Measurements from ENCODE around the gene ACTN2. TPM values are rescaled to one million over a fixed set of nuclear protein-coding genes. Genes with fewer than 3 reads are reported as not detected.

The ACTN2 gene
- total RNA-seq, 1 donor from 2014 or later, result 2.4 TPM

GRCh38 chr1:236742421-236743160, 56.3 kb downstream of the ACTN2 start:
- Mint-ChIP-seq H3K4me3 (no peak overlapping the region), H3K27ac (no peak overlapping the region), H3K9me3 (no peaks in the 10 kb centered on the region), H3K27me3 (peaks cover 5% of the 10 kb centered on the region), H3K4me1 (ENCODE audit: unreplicated experiment) (no peaks in the 10 kb centered on the region), H3K36me3 (peaks cover 3% of the 10 kb centered on the region)
- no peak for DNase-seq (ENCODE audit: extremely low spot score, unreplicated experiment)
- TF ChIP-seq, protein P1, sequence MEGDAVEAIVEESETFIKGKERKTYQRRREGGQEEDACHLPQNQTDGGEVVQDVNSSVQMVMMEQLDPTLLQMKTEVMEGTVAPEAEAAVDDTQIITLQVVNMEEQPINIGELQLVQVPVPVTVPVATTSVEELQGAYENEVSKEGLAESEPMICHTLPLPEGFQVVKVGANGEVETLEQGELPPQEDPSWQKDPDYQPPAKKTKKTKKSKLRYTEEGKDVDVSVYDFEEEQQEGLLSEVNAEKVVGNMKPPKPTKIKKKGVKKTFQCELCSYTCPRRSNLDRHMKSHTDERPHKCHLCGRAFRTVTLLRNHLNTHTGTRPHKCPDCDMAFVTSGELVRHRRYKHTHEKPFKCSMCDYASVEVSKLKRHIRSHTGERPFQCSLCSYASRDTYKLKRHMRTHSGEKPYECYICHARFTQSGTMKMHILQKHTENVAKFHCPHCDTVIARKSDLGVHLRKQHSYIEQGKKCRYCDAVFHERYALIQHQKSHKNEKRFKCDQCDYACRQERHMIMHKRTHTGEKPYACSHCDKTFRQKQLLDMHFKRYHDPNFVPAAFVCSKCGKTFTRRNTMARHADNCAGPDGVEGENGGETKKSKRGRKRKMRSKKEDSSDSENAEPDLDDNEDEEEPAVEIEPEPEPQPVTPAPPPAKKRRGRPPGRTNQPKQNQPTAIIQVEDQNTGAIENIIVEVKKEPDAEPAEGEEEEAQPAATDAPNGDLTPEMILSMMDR (conservative IDR thresholded peaks at IDR 0.05), result no peak

GRCh38 chr1:236744533-236744932, 58.2 kb downstream of the ACTN2 start:
- TF ChIP-seq, protein P1 (conservative IDR thresholded peaks at IDR 0.05), result no peak
- H3K4me3 Mint-ChIP-seq, result no peak overlapping the region
- peaks cover 3% of the 10 kb centered on the region for H3K36me3 Mint-ChIP-seq
- no peak for DNase-seq (ENCODE audit: extremely low spot score, unreplicated experiment)
- no peaks in the 10 kb centered on the region for H3K4me1 Mint-ChIP-seq (ENCODE audit: unreplicated experiment)
- peaks cover 7% of the 10 kb centered on the region for H3K27me3 Mint-ChIP-seq
- H3K27ac Mint-ChIP-seq, result no peak overlapping the region
- no peaks in the 10 kb centered on the region for H3K9me3 Mint-ChIP-seq

GRCh38 chr1:236746785-236747184, 60.5 kb downstream of the ACTN2 start:
- TF ChIP-seq, protein P1 (conservative IDR thresholded peaks at IDR 0.05), result no peak
- Mint-ChIP-seq H3K27me3 (peaks cover 5% of the 10 kb centered on the region), H3K27ac (no peak overlapping the region), H3K4me1 (ENCODE audit: unreplicated experiment) (no peaks in the 10 kb centered on the region), H3K4me3 (no peak overlapping the region), H3K9me3 (no peaks in the 10 kb centered on the region), H3K36me3 (no peaks in the 10 kb centered on the region)
- DNase-seq (ENCODE audit: extremely low spot score, unreplicated experiment), result no peak

DNA sequence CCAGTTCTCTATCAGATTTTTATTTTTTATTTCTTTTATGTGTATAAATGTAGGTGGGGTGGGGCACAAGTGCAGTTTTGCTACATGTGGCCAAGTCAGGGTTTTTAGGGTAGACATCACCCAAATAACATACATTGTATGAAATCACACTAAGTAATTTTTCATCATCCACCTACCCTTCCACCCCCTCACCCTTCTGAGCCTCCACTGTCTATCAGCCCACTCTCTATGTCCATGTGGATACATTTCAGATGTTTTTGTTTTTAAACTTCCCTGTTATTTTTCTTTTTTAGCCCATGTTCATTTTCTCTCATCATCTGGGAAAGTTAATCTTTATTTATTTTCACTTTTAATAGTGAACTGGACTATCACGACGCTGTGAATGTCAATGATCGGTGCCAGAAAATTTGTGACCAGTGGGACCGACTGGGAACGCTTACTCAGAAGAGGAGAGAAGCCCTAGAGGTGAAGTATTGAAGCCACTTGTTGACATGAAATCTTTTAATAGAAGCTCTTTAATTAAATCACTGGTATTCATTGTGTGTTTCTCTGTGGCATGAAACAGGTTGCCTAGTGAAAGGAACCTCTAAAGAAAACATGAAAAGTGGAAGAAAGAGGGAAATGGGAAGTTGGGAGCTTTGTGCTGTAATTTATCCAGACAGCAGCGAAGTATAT, 61.1 kb downstream of the ACTN2 start:
- Mint-ChIP-seq H3K27me3 (peaks cover 5% of the 10 kb centered on the region), H3K36me3 (no peaks in the 10 kb centered on the region), H3K4me3 (no peak overlapping the region), H3K4me1 (ENCODE audit: unreplicated experiment) (no peaks in the 10 kb centered on the region), H3K9me3 (no peaks in the 10 kb centered on the region), H3K27ac (no peak overlapping the region)
- TF ChIP-seq, protein P1 (conservative IDR thresholded peaks at IDR 0.05), result no peak
- DNase-seq (ENCODE audit: extremely low spot score, unreplicated experiment), result no peak

GRCh38 chr1:236748268-236748870, 62.1 kb downstream of the ACTN2 start:
- H3K27ac Mint-ChIP-seq, result no peak overlapping the region
- no peak overlapping the region for H3K4me3 Mint-ChIP-seq
- no peaks in the 10 kb centered on the region for H3K4me1 Mint-ChIP-seq (ENCODE audit: unreplicated experiment)
- peaks cover 5% of the 10 kb centered on the region for H3K27me3 Mint-ChIP-seq
- no peaks in the 10 kb centered on the region for H3K9me3 Mint-ChIP-seq
- no peak for DNase-seq (ENCODE audit: extremely low spot score, unreplicated experiment)
- no peaks in the 10 kb centered on the region for H3K36me3 Mint-ChIP-seq
- TF ChIP-seq, protein P1 (conservative IDR thresholded peaks at IDR 0.05), result peak; percentile 54
